ENCODE data around the gene HYAL4.
"Not testable (repeated sequence)": the region's sequence is repeated elsewhere in the genome, so short reads cannot be mapped to it uniquely, and the experiment has no call there.

The HYAL4 gene

DNA sequence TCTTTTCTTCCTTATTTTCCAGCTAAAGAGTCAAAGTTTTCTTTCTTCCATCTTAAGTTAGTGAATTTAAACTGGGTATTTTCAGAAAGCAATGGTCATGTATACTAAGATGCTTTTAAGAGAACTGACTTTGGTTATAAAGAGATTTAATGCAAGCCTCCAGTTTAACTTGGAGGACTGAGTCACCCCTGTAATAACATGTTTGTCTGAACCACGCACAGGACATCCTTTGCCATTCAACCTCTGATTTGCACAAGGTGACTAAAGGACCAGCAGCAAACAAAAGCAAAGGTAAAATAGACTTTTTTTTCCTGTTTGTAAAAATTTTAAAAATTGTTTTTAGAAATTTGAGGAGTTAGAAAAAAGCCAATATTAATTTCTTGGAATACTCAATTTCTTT lies 2.9 kb downstream of the HYAL4 start:
- no peak for DNase-seq (ENCODE audit: low spot score)

DNA sequence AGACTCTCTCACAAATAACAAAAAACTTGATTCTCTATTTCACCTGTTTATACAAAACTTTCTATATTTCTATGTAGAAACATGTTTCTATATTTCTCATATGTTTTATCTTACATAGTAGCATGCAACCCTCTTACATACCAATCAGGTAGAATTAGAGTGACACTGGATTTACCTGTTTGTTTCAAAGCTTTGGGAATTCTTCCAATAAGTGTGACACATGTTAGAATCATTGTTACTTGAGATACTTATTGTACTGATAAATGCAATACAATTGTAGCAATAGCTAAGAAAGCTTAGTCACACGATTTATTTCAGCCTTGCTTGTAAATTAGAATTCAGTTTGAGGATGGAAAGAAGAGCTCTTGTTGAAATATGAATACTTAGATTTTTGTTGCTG lies 4.9 kb downstream of the HYAL4 start:
- no peak for DNase-seq (ENCODE audit: low spot score)

DNA sequence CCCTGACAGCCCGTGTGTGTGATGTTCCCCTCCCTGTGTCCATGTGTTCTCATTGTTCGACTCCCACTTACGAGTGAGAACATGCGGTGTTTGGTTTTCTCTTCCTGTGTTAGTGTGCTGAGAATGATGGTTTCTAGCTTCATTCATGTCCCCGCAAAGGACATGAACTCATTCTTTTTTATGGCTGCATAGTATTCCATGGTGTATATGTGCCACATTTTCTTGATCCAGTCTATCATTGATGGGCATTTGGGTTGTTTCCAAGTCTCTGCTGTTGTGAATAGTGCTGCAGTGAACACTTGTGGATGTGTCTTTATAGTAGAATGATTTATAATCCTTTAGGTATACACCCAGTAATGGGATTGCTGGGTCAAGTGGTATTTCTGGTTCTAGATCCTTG lies 6.4 kb downstream of the HYAL4 start:
- not testable (repeated sequence) for DNase-seq (ENCODE audit: low spot score)

DNA sequence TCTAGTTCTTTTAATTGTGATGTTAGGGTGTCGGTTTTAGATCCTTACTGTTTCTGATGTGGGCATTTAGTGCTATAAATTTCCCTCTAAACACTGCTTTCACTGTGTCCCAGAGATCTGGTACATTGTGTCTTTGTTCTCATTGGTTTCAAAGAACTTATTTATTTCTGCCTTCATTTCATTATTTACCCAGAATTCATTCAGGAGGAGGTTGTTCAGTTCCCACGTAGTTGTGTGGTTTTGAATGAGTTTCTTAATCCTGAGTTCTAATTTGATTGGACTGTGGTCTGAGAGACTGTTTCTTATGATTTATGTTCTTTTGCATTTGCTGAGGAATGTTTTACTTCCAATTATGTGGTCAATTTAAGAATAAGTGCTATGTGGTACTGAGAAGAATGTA lies 9.3 kb downstream of the HYAL4 start:
- DNase-seq (ENCODE audit: low spot score): not testable (repeated sequence)

DNA sequence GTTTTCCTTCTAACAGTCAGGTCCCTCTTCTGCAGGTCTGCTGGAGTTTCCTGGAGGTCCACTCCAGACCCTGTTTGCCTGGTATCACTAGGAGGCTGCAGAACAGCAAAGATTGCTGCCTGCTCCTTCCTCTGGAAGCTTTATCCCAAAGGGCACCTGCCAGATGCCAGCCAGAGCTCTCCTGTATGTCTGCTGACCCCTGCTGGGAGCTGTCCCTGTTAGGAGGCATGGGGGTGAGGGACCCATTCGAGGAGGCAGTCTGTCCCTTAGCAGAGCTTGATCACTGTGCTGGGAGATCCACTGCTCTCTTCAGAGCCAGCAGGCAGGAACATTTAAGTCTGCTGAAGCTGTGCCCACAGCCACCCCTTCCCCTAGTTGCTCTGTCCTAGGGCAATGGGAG lies 11.5 kb downstream of the HYAL4 start:
- DNase-seq (ENCODE audit: low spot score): not testable (repeated sequence)

DNA sequence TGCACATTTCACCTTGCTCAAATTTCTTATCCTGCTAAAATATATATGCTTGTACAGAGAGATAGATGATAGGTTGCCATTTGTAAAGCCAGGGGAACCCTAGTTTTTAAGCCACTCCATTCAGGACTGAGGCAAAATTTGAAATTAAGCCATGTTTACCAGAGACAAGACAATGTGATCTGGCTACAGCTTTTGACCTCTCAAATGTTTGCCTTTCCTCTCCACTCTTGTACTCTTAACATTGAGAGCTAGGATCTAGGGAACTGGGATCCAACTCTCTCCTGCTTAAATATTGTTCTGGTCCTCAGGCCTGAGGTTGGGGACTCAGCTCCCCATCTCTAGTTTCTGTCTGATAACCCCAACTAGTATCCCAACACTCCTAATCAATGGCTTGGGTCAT lies 15.9 kb downstream of the HYAL4 start:
- DNase-seq (ENCODE audit: low spot score): no peak

DNA sequence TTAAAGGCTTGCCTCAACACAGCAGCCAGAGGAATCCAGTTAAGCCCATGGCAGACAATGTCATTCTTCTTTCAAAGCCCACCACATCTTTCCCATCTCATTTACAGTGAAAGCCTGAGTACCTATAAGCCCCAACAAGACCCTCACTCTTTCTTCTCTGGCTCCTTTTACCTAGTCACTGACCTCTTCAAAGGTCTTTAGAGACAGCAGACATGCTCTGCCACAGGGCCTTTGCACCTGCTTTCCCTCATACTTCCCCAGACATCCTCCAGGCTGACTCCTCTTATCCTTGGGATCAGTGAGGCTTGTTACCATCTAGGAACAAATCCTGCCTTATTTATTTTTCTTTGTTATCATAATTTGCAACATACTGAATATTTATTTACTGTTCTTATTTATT lies 17.8 kb downstream of the HYAL4 start:
- no peak for DNase-seq (ENCODE audit: low spot score)

DNA sequence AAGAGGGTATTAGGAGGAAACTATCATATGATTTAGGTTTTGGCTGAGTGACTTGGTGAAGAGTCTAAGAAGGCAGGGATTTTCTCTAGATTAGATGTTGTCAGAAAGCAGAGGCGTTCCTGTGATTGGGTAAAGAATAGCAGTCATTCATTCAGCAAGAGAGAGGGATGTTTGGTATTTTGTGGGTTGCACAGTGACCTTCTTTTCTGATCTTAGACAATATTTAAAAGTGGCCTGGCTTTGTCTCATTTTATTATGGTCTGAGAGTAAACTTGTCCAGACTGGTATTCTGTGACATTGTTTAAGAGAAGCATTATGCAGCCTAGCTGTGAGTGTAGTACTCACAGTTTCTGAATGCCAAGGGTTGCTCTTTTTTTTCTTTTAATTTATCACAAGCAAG lies 18.5 kb downstream of the HYAL4 start:
- DNase-seq (ENCODE audit: low spot score): no peak

DNA sequence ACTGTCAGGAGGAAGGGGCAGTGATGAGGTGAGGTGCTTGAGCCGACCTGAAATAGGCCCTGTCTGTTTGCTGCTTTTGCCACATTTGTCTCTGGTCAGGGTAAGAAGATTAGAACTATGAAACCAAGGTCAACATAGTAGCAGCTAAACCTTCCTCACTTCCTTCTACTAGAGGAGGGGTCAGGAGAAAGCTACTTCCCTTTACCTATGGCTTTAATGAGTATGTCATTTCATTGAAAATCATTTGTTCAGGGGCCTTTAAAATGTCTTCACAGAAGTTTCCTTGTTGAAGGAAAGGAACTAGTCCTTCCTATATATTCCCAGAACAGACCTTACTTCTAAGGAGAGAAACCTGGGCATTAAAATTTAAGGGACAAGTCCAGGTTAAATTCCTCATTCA lies 19.0 kb downstream of the HYAL4 start:
- DNase-seq (ENCODE audit: low spot score): no peak

DNA sequence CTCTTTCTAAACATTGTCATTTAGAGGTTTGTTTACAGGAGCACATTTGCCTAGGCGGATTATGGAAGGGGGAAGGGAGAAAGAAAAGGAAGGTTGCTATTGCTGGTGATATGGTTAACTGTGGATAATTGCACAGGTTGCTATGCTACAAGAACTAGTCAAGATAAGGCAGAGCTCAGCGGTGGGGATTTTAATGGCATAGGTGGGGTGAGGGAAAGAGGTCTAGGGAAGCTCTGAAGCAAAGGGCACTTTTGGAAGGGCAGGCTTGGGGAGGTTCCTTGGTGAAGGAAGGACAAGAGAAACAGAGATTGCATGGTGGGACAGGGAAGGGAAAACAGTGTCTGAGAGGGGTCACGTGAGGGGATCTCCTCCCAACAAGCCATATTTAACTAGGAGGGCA lies 19.5 kb downstream of the HYAL4 start:
- DNase-seq (ENCODE audit: low spot score): peak; percentile 5

DNA sequence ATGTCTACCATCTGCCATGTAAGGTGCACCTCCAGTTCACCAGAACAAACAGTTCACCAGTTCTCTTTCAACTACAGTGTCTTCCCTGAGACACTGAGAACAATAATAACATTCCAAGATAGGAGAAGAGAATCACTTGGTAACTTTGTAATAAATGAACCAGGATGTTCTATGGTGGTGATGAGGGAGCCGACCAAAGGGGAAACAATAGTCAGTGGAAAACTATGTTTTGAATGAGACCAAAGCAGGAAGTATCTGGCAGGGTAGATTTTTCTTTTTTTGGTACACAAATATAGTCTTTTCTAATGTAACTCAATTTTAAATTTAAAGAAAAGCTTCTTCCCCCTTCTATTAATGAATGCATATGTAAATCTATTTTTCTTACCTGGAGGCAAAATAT lies 20.0 kb downstream of the HYAL4 start:
- DNase-seq (ENCODE audit: low spot score): no peak

DNA sequence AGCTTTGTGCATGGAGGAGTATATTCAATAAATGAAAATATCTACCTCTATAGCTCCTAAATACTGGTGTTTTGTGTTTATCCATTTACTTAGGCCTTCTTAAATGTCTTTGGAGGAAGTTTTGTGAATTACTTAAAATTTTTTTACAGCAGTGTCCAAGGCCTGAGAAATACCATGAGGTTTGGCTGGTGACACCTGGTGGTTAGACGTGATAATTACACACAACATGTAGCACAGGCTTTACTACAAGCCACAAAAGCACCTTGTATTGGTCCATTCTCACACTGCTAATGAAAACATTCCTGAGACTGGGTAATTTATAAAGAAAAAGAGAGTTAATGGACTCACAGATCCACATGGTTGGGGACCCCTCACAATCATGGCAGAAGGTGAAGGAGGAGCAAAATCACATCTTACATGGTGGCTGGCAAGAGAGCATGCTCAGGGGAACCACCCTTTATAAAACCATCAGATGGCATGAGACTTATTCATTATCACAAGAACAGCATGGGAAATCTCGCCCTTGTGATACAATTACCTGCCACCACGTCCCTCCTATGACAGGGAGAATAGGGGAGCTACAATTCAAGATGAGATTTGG lies 20.6 kb downstream of the HYAL4 start:
- peak; percentile 14 for DNase-seq (ENCODE audit: low spot score)

DNA sequence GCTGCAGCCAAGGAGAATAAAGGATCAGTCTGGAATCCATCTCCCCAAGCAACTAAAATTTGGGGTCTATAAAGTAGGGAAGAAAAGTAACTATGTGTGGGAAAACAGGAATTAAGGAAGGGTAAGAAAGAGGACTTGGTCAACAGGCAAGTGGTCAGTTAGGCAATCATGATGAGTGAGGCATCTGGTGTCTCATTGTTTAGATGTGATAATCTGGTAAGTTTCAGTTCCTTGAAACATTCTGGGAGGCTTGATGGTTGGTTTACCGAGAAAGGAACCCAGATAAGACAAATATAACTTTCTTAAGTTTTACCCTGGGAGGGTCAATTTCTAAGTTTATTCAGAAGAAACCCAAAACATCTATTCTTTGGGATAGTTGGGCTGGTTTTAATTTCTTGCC lies 22.3 kb downstream of the HYAL4 start:
- no peak for DNase-seq (ENCODE audit: low spot score)

DNA sequence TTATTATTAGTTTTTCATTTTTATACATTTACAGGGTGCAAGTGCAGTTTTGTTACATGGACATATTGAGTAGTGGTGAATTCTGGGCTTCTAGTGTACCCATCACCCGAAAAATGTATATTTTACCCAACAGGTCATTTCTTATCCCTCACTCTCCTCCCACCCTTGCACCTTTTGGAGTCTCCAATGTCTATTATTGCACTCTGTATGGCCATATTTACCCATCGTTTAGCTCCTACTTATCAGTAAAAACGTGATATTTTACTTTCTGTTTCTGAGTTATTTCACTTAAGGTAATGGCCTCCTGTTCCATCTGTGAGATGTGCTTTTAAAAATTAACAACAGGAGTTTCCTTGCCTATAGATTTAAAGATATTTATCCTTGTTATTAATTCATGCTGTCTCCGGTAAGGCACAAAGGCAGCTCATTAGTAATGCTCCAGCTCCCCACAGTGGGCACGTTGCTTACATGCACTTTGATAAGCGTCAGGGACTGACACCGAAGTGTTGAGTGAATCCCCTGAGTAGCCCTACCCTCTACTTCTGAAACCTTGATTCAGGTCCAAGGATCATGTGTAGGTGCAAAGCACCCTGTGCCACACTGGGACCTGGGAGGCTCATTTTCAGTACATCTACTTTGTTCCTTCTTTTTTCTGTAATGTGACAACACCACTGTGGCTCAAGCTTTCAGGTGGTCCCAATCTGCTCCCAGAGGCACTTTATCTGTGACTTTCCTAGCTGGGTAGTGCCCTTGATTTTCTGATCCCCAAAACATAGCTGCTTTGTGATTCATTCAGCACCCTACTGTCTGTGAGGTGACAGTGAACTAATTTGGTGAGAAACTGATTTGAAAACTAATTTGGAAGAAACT lies 27.3 kb downstream of the HYAL4 start:
- peak; percentile 37 for DNase-seq (ENCODE audit: low spot score)

DNA sequence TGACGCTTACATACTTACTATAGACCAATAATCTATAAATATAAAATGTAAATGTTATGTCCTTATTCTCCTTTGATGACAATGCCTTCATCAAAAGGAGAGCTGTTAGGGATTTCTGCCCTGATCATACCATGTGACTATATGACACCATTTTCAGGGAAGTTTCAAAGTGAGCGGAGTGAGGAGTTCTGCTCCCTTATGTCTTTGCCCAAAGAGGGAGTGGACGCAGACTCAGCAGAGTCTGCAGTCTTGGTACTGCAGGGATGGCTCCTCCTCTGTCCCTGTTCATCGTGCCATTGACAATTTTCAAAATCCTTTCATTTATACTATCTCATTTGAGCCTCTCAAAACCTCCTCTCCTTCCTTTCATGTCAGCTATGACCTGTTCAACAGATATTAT lies 27.9 kb downstream of the HYAL4 start:
- no peak for DNase-seq (ENCODE audit: low spot score)

DNA sequence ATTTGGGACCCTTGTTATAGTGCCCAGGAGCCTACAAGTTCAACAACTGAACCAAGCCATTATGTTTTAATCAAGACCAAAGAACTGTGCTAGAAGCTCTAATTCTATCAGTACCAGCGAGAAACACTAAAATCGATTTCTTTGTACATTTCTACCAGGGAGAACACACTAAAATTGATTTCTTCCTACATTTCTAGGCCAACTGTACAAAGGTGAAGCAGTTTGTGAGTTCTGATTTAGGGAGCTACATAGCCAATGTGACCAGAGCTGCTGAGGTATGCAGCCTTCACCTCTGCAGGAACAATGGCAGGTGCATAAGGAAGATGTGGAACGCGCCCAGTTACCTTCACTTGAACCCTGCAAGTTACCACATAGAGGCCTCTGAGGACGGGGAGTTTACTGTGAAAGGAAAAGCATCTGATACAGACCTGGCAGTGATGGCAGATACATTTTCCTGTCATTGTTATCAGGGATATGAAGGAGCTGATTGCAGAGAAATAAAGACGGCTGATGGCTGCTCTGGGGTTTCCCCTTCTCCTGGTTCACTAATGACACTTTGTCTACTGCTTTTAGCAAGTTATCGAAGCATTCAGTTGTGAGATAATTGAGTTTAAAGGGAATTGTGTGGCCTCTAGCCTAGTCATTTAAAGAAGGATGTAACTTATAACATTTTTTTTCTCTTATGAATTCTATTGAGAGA lies 31.7 kb downstream of the HYAL4 start:
- DNase-seq (ENCODE audit: low spot score): no peak

DNA sequence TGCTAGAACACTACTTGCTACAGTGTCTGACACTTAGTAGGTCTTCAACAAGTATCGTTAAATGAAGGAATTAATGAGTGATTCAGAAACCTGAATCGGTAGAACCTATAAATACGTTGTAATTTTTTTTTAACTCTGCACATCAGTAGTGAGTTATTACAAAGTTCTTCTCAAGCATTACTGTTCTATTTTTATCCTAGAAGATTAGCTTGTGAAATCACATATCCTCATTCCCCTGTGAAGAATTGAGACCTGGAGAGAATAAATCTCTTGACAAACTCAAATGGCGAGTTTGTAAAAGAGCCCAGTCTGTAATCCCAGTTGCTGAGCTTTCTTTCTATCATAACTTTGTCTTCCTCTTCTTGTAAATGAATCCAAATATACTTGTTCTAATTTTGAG lies 34.7 kb downstream of the HYAL4 start:
- no peak for DNase-seq (ENCODE audit: low spot score)

DNA sequence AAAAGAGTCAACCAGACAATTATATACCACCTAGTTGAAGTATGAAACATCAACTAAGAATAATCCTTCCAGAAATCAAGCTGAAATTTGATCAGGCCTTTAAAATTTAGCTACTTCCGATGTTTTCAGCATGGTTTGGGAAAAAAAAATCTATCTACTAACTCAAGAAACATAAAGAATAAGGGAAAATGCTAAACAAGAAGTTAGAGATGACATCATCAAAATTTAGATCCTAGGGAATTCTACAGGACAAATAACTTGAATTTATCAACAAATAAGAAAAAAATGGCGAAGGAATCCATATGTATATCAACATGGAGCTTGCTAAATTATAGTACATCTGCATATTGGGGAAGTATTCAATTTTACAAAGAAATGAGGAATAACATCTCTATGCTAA lies 36.3 kb downstream of the HYAL4 start:
- DNase-seq (ENCODE audit: low spot score): no peak

DNA sequence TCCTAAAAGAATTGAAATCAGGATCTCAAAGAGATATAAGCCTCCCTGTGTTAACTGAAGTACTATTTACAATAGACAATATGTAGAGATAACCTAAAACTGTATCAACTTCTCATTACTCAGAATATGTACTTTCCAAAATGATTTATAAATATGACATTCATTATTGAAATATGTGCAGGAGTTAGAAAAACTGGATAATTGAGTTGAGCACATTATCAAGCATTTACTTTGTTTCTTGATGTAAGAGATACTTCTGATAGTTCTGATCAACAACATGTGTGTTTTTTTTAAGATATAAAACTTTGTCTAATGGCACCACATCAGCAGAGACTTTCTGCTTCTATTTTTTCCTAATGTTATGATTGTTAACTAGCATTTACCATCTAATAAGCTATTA lies 38.2 kb downstream of the HYAL4 start:
- no peak for DNase-seq (ENCODE audit: low spot score)

DNA sequence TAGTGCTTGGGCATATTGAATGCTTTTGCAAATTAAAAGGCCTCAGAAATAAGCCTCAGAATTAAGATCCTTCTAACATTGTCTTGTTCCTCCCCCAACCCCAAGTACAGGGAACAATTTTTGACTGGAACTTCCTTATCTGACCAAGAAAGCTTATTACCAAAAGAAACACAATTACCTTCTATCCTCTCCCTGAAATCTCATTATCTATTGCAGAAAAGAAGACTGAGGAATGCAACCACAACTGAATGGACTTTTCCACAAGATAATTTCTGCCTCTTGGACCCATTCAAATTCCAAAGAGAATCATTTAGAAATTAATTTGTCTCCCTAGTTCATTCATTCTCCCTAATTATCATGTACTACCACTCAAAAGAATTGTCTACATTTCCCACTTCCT lies 43.2 kb downstream of the HYAL4 start:
- no peak for DNase-seq (ENCODE audit: low spot score)

DNA sequence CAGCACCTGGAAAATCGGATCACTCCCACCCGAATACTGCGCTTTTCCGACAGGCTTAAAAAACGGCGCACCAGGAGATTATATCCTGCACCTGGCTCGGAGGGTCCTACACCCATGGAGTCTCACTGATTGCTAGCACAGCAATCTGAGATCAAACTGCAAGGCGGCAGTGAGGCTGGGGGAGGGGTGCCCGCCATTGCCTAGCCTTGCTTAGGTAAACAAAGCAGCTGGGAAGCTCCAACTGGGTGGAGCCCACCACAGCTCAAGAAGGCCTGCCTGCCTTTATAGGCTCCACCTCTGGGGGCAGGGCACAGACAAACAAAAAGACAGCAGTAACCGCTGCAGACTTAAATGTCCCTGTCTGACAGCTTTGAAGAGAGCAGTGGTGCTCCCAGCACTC lies 49.8 kb downstream of the HYAL4 start:
- not testable (repeated sequence) for DNase-seq (ENCODE audit: low spot score)

DNA sequence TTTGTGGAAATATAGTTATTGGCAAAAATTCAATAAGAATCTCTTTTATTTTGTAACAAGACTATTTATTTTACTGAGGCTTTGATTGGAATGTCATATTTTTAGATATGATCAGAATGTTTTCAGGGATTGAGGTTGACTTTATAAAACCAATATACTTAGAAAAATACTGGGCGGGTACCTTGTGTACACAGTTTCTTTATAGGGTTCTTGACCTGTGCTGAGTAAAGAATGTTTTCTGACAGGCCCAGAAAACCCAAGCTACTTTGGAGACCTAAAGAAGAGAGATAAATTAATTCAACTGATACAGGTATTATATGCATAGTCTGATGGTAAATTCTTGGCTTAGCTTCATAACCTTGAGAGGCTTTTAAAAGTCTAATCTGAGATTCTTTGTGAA lies 56.1 kb downstream of the HYAL4 start:
- DNase-seq (ENCODE audit: low spot score): no peak

DNA sequence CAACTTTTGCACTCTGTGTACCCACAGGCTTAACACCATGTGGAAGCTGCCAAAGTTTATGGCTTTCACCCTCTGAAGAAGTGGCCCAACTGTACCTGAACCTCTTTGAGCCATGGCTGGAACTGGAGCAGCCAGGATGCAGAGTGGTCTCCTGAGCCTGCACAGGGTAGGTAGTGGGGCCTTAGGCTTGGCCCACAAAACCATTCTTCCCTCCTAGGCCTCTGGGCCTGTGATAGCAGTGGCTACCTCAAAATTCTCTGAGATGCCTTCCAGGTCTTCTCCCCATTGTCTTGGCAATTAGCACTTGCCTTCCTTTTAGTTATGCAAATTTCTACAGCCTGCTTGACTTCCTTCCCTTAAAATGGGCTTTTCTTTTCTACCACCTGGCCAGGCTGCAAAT lies 60.7 kb downstream of the HYAL4 start:
- DNase-seq (ENCODE audit: low spot score): no peak

All from HuH-7 (cell line).